K562 treated with DMSO at 1 percent for 12 hours (cell line): ENCODE measurements around the gene RAD18. TPM values are rescaled to one million over a fixed set of nuclear protein-coding genes. Genes with fewer than 3 reads are reported as not detected.

Experiments used
- total RNA-seq: library from RNA; unstranded; fragments of 300-600 nt; gene quantifications from 2 replicates; pipeline ENCODE4 v1.2.3, GENCODE V29; 2022; ENCODE audit not compliant: insufficient read depth

RAD18 gene, protein sequence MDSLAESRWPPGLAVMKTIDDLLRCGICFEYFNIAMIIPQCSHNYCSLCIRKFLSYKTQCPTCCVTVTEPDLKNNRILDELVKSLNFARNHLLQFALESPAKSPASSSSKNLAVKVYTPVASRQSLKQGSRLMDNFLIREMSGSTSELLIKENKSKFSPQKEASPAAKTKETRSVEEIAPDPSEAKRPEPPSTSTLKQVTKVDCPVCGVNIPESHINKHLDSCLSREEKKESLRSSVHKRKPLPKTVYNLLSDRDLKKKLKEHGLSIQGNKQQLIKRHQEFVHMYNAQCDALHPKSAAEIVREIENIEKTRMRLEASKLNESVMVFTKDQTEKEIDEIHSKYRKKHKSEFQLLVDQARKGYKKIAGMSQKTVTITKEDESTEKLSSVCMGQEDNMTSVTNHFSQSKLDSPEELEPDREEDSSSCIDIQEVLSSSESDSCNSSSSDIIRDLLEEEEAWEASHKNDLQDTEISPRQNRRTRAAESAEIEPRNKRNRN
- 4.4 and 29.0 TPM in 2 replicates for total RNA-seq

DNA sequence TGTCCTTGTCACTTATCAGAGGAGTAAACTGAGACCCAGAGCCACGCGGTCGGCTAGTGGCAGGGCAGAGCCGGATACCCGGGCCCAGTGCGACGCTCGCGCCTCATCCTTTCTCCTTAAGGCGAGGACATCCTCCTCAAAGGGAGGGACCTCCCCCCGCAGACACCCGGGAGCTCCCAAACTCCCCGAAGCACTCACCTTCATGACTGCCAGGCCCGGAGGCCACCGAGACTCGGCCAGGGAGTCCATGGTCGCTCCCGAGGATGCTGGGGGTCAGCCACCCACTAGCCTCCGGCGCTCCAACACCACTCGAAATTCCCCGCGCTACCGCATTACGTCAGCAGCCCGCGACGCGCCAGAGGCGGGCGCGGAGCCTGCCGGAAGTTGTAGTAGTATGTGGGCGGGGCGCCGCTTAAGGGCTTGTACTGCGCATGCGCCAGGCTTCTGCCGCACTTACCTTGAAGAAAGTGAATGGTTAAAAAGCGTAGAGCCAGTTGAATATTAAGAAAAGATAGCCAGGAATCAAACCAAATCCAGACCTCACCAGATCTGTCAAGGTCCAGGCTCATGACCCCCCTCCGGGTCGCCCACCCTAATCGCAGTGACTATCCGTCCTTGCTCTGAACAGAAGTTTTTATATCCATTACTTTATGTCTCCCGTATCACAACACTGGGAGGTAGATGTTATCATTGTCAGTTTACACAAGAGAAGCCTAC, at the start of gene RAD18:
Gene RAD18, minus strand, starts transcription at position 336 of the 717 bp plus-strand sequence. Its CDS starts 87 bp downstream, at position 249.

Other genes with a start within 250 kb of the RAD18 start
- not detected in 2 replicates for gene CAV3, start 229.7 kb downstream of the RAD18 start, total RNA-seq
- 0.17 and 0.86 TPM in 2 replicates for gene OXTR, start 193.9 kb downstream of the RAD18 start, total RNA-seq